22Rv1 (cell line): ENCODE data around the gene ZNF358.

Experiments
- H3K27ac ChIP-seq: fragments of 450-650 bp; 2 replicates; pipeline ENCODE4 v1.5.1; 2017
- ZFX ChIP-seq: fragments of 450-650 bp; IDR thresholded peaks from 2 replicates; pipeline ENCODE4 v1.6.1; 2017; ENCODE audit warnings: antibody characterized with exemption, borderline replicate concordance
- TF ChIP-seq, protein P1 (sequence below): fragments of 450-650 bp; IDR thresholded peaks from 2 replicates; pipeline ENCODE4 v1.5.1; 2017; ENCODE audit warnings: mild to moderate bottlenecking

The ZNF358 gene

GRCh38 chr19:7528192-7528519, 12.3 kb downstream of the ZNF358 start:
- TF ChIP-seq, protein P1, sequence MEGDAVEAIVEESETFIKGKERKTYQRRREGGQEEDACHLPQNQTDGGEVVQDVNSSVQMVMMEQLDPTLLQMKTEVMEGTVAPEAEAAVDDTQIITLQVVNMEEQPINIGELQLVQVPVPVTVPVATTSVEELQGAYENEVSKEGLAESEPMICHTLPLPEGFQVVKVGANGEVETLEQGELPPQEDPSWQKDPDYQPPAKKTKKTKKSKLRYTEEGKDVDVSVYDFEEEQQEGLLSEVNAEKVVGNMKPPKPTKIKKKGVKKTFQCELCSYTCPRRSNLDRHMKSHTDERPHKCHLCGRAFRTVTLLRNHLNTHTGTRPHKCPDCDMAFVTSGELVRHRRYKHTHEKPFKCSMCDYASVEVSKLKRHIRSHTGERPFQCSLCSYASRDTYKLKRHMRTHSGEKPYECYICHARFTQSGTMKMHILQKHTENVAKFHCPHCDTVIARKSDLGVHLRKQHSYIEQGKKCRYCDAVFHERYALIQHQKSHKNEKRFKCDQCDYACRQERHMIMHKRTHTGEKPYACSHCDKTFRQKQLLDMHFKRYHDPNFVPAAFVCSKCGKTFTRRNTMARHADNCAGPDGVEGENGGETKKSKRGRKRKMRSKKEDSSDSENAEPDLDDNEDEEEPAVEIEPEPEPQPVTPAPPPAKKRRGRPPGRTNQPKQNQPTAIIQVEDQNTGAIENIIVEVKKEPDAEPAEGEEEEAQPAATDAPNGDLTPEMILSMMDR = no peak
- TF ChIP-seq ZFX = no peak
- H3K27ac ChIP-seq = no peak overlapping the region

- no peak overlapping the region for H3K27ac ChIP-seq
- TF ChIP-seq ZFX = no peak
- TF ChIP-seq, protein P1 = no peak
Observed at GRCh38 chr19:7528522-7529245, 12.8 kb downstream of the ZNF358 start.

DNA sequence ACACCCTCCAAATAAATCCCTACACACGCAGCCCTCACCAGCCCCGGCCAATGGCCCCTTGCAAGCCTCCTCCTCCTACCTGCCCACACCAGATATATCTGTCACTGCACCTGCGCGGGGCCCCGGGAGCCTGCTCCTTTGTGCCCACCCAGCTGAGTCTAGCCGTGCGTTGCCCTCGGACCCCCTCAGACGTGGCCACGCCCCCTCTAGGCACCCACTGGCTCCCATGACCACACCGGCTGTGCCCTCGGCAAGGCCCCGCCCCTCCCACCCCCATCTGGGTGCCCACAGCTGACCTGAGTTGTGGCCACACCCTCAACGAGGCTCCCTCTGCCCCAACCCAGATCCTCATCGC, 13.3 kb downstream of the ZNF358 start:
- TF ChIP-seq ZFX = no peak
- TF ChIP-seq, protein P1 = no peak
- no peak overlapping the region for H3K27ac ChIP-seq

- TF ChIP-seq, protein P1 = no peak
- TF ChIP-seq ZFX = no peak
- no peak overlapping the region for H3K27ac ChIP-seq
Observed at GRCh38 chr19:7529610-7530490, 13.9 kb downstream of the ZNF358 start.

GRCh38 chr19:7533281-7533885, 17.5 kb downstream of the ZNF358 start:
- no peak for TF ChIP-seq ZFX
- TF ChIP-seq, protein P1 = no peak
- H3K27ac ChIP-seq = peak overlapping the region; percentile 83

- TF ChIP-seq, protein P1 = no peak
- no peak for TF ChIP-seq ZFX
- peak overlapping the region; percentile 83 for H3K27ac ChIP-seq
Observed at GRCh38 chr19:7533925-7534480, 18.1 kb downstream of the ZNF358 start.
